Activated effector memory CD4-positive, alpha-beta T cell treated with anti-CD3 and anti-CD28 coated beads, Interleukin-2, amount 50 U/mL, for 16 hours (primary cell): ENCODE data around the gene NPAT.
"Not testable (repeated sequence)": the region's sequence is repeated elsewhere in the genome, so short reads cannot be mapped to it uniquely, and the experiment has no call there.

Experiments used
- DNase-seq: peaks from one replicate; pipeline ENCODE4 v3.0.0-alpha.2; 2020

NPAT gene

GRCh38 chr11:108148556-108148955, 73.9 kb downstream of the NPAT start:
- DNase-seq: no peak

GRCh38 chr11:108147150-108147549, 75.3 kb downstream of the NPAT start:
- DNase-seq: no peak

- no peak for DNase-seq
Observed at GRCh38 chr11:108144615-108145014, 77.8 kb downstream of the NPAT start.

- no peak for DNase-seq
Observed at GRCh38 chr11:108142304-108142703, 80.1 kb downstream of the NPAT start.

GRCh38 chr11:108137212-108137611, 85.2 kb downstream of the NPAT start:
- no peak for DNase-seq

- DNase-seq: peak; percentile 69
Observed at GRCh38 chr11:108135845-108136544, 86.4 kb downstream of the NPAT start.

- DNase-seq: not testable (repeated sequence)
Observed at GRCh38 chr11:108132993-108133538, 89.4 kb downstream of the NPAT start.

- DNase-seq: no peak
Observed at GRCh38 chr11:108131993-108132392, 90.4 kb downstream of the NPAT start.

GRCh38 chr11:108128772-108129171, 93.7 kb downstream of the NPAT start:
- DNase-seq: no peak

GRCh38 chr11:108125096-108125495, 97.3 kb downstream of the NPAT start:
- DNase-seq: no peak

- DNase-seq: no peak
Observed at GRCh38 chr11:108122166-108122628, 100.2 kb downstream of the NPAT start.

- DNase-seq: peak; percentile 99
Observed at GRCh38 chr11:108121274-108122155, 100.9 kb downstream of the NPAT start, which contains the start of gene ACAT1. Gene ACAT1, plus strand, starts transcription at chr11:108121567. Its CDS starts 40 bp downstream, at chr11:108121607.

- not testable (repeated sequence) for DNase-seq
Observed at GRCh38 chr11:108120936-108121273, 101.5 kb downstream of the NPAT start.

GRCh38 chr11:108117746-108118371, 104.6 kb downstream of the NPAT start:
- no peak for DNase-seq

- no peak for DNase-seq
Observed at GRCh38 chr11:108115500-108116140, 106.8 kb downstream of the NPAT start.

- DNase-seq: no peak
Observed at GRCh38 chr11:108112057-108112456, 110.4 kb downstream of the NPAT start.

GRCh38 chr11:108111126-108111525, 111.3 kb downstream of the NPAT start:
- no peak for DNase-seq
